NCI-H226 (cell line): ENCODE data around the gene PNPLA7.

Experiments used
- DNase-seq: peaks from one replicate; pipeline ENCODE4 v3.0.0-alpha.2; 2015

Gene PNPLA7

DNA sequence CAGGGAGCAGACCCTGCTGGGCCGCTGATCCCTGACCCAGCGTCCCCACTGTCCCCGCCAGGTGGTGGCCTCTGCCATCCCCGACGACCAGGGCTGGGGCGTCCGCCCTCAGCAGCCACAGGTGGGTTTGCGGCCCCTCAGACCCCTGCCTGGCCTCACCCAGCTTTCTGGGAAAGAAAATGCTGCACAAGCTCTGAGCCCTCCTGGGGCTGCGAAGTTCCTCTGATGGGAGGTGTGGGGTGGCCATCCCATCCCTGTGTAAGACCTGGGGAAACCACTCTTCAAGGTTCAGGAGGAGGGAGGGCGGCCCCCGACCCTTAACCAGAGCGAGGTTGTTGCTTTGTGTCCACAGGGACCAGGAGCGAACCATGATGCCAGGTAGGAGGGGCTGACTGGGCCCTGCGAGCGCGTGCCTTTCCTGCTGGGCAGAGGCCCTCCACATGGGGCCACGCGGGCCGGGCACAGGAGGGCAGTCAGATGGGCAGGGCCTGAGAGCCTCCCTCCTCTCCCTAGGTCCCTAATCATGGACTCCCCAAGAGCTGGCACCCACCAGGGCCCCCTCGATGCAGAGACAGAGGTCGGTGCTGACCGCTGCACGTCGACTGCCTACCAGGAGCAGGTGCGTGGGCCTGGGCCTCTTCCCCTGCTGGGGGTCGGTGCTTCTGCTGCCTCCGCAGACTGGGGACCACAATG lies 119.3 kb downstream of the PNPLA7 start:
- no peak for DNase-seq

- no peak for DNase-seq
These were observed 120.1 kb downstream of the PNPLA7 start for GRCh38 chr9:137429974-137430722.

DNA sequence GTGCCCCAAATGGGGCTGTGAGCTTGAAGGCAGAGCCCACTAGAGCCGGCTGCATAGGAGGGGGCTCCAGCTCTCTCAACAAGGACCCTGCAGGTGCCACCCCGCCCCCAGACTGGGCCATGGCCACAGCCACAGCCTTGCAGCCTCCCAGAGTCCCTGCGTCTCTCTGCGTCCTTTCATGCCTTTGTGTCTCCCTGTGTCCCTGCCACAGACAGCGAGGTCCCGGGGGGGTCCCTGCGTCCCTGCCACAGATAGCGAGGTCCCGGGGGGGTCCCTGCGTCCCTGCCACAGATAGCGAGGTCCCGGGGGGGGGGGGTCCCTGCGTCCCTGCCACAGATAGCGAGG lies 120.7 kb downstream of the PNPLA7 start:
- DNase-seq: no peak

- DNase-seq: no peak
These were observed 121.2 kb downstream of the PNPLA7 start for GRCh38 chr9:137428841-137429545.

- DNase-seq: no peak
These were observed 121.9 kb downstream of the PNPLA7 start for GRCh38 chr9:137428311-137428630.

DNA sequence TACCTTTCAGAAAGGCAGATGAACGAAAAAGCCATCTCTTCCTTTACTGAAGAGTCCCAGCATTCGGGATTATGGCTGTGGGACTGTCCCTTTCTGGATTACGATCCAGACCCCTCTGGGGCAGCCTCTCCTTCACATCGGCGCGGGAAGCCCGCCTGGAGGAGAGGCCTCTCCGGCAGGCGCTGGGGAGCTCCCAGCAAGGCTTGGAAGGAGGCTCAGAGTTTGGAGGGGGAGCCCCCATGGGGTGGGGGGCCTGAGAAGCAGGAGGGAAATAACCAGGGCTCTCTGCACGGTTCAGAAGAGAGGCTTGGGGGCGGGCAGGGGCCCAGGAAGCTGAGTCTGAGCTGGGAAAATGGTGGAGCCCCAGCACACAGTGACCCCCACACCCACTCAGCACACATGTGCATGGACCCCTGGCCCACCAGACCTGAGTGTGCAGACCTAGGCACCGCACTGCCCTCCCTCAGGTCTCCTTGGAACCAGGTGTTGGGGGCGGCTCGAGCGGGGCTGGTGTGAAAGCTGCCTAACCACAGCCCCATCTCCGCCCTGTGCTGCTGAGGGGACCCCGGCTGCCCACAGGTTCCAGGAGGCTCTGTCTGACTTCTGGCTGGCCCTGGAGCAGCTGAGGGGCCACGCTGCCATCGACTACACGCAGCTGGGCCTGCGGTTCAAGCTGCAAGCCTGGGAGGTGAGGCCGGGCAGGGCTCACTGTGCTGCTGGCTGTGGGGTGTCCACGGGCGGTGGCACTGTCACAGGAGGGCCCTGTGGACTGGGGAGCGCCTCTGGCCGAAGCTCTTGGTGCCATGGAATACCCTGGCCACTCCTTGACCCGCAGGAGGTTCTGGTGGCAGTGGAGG lies 122.5 kb downstream of the PNPLA7 start:
- no peak for DNase-seq

DNA sequence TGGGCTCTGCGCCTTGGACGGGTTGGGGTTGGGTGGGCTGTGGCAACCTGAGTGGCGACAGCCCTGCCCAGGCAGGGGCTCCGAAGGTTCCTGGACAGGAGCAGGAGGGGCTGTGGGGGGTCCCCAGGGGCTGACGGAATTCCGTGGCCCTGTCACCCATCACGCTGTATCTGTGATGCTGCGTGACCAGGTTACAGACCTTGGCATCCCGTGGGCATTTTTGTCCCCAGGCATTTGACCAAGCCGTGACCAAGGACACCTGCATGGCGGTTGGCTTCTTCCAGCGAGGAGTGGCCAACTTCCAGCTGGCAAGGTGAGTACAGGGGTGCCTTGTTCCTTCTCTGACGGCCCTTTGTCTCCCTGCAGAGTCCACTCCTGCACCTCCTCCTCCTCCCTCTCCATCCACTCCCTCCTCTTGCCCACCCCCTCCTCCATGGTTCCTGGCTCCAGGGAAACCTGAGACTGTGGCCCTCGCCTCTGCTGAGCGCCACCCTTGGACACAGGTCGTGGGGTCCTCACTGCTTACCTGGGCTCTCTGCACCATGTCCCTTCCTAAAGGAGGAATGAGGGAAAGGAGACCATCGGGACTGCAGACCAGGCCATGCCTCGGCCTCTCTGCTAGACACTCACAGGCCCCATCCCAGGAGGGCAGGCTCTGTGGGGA lies 124.1 kb downstream of the PNPLA7 start:
- no peak for DNase-seq

DNA sequence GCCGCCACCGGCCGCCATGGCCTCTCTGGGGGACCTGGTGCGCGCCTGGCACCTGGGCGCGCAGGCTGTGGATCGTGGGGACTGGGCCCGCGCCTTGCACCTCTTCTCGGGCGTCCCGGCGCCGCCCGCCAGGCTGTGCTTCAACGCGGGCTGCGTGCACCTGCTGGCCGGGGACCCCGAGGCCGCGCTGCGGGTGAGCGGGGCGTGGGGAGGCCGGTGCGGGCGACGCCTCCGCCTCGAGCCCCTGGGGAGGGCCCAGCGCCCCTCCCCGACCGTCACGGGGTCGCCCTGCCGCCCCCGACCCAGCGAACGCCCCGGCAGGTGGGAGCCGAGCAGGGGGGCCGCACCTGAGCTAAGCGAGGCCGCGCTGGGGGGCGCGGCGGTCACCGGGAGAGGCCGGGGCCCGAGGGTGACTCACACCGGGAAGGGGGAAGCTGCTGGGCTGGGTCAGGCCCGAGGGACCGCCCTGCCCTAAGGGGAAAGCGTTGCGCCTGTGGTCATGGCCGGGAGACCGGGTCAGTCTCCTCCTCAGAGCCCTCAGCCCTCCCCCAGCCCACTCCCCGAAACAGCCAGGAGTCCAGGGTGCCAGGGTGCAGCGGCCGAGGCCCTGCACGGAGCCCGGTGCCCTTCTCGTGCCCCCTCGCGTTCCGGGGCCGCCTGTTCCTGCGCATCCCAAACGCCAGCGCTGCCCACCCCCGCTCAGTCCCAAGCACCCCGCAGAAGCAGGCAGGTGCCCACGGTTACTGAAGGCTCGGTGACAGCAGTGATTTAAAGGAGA lies 126.5 kb downstream of the PNPLA7 start:
- DNase-seq: peak; percentile 40

DNA sequence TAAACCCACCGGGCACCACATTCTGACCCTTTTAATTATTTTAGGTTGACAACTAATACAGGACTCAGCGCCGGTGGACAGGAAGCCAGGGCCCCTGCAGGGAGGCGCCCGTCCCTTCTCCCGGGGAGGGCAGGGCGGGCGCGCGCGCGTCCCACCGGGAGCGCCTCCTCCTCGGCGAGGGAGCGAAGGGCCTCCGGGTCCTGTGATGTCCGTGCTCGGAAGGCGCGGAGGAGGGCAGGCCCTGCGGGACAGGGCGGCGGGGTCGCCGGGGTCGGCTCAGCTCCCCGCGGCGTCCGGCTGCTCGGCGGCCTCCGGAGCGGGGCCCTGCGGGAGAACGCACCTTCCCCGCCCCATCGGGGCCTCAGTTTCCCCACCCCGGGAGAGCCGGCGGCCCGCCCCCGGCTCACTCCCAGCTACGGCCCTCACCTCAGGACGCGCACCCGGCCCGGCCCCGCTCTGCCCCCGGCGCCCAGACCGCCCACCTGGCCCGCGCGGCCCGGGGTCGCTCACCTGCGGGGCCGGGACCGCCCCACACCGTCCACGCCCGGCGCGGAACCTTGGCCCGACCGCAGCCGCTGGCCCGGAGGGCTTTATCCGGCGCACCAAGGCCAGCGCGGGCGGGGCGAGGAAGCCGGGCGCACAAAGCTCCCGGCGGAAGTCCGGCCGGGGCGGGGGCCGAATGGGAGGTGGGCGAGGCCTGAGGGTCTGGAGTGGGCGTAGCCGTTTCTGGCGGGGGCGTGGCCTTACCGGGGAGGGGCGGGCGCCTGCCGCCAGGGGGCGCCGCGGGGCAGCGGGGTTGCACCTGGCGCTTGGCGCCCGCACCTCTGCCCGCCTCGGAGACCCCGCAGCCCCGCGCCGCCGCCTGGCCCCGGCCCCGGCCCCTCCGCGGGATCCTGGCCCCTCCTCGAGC lies 127.3 kb downstream of the PNPLA7 start, which contains the start of the genes EXD3 and NOXA1:
Gene EXD3, minus strand, starts transcription at position 559 of the 910 bp plus-strand sequence. CDS start 27,805 bp downstream, outside the sequence.
Gene NOXA1, plus strand, starts transcription at position 790 of the 910 bp plus-strand sequence. CDS start 137 bp downstream, outside the sequence.
- DNase-seq: peak; percentile 84

- no peak for DNase-seq
These were observed 128.2 kb downstream of the PNPLA7 start for GRCh38 chr9:137421838-137422603.

GRCh38 chr9:137417161-137418021 lies 132.8 kb downstream of the PNPLA7 start:
- no peak for DNase-seq

DNA sequence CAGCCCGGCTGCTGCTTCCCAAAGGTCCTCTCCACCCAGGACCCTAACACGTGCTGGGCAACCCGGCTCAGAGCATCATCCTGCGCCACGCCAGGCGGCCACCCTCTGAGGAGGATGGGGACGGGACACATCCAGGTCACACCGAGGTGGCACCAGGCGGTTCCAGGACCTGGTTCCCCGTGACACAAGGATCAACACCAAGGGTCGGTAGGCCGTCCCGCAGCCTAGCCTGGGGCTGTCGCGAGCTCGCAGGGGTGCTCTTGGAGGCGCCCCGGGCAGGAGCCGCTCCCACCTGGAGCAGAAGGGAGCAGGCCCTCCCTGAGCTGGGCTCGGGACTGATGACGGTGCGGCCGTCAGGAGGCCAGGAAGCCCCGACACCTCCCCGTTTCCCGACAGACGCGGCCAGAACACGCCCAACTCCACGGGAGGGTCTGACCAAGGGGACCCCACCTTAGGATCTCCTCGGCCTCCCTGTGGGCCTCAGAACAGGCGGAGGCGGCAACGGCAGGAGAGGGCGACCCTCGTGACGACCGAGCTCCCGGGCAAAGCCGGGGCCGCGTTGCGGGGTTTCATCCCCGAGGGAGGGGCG lies 133.5 kb downstream of the PNPLA7 start:
- DNase-seq: no peak

DNA sequence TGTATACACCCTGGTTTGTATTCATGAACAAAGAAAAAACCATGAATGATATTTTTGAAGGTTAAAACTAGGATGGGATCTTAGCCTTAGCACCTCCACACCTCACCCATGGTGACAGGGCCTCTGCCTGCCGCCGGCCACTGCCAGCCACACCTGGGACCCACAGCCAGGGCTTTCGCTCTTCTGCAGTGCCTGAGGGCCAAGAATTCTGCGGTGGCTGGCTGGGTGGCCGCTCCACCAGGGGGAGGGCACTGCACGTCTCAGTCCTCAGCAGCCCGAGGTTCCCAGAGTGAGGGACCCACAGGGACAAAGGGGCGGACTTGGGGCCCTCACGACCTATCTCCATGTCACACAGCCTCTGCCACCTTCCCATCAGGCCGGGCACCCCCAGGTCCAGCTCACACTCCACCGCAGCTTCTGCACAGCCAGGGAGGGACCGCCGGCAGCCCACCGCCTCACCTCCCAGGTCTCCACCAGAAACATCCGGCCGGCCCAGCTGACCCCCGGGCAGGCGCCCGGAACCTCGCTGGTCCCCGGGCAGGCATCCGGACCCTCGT lies 134.1 kb downstream of the PNPLA7 start:
- DNase-seq: no peak

DNA sequence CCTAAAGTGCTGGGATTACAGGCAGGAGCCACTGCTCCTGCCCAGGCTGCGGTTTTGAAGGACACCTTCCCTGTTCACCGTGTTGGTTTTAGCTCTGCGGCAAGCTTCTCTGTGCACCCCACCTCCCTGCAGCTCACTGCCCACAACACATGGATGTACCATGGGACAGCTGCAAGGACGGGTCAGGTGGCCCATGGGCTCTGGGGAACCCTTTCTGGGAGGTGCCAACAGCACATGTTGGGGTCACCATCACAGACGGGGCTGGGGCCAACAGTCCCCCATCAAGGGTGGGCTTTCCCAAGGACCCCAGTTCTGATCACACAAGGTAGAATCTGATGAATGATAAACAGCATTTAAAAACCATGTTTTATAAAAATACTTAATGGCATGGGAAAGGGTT lies 134.8 kb downstream of the PNPLA7 start:
- DNase-seq: no peak

- peak; percentile 20 for DNase-seq
These were observed 137.8 kb downstream of the PNPLA7 start for GRCh38 chr9:137412431-137412830.

- peak; percentile 91 for DNase-seq
These were observed 138.4 kb downstream of the PNPLA7 start for GRCh38 chr9:137411645-137412380.

- peak; percentile 19 for DNase-seq
These were observed 138.9 kb downstream of the PNPLA7 start for GRCh38 chr9:137411260-137411644.
